DOHH2 (cell line): ENCODE data around the gene FAM184B.

Experiments used
- H3F3A ChIP-seq: fragments of 200-600 bp; sonication (generic), shearing (Covaris generic); 2 replicates; pipeline ENCODE4 v1.6.0; 2016; ENCODE audit warnings: antibody characterized with exemption, mild to moderate bottlenecking; ENCODE audit not compliant: control insufficient read depth, insufficient read depth
- H3K27ac ChIP-seq: fragments of 200-600 bp; sonication (generic); 2 replicates; pipeline ENCODE4 v1.5.1; 2014; ENCODE audit warnings: low read depth, mild to moderate bottlenecking, low read length, moderate library complexity
- H3K27me3 ChIP-seq: fragments of 200-600 bp; sonication (generic); 2 replicates; pipeline ENCODE4 v1.6.1; 2014; ENCODE audit warnings: mild to moderate bottlenecking, low read length, mixed read lengths; ENCODE audit not compliant: control insufficient read depth
- H3K36me3 ChIP-seq: fragments of 200-600 bp; sonication (generic); 2 replicates; pipeline ENCODE4 v1.6.1; 2014; ENCODE audit warnings: mild to moderate bottlenecking, low read length, moderate library complexity, mixed read lengths; ENCODE audit not compliant: control insufficient read depth
- H3K4me1 ChIP-seq: fragments of 200-600 bp; sonication (generic); 2 replicates; pipeline ENCODE4 v1.6.1; 2014; ENCODE audit warnings: mild to moderate bottlenecking, low read length, mixed read lengths; ENCODE audit not compliant: control insufficient read depth
- H3K4me2 ChIP-seq: fragments of 200-600 bp; sonication (generic); 2 replicates; pipeline ENCODE4 v1.6.0; 2014; ENCODE audit warnings: mild to moderate bottlenecking, low read length, moderate library complexity
- H3K4me3 ChIP-seq: fragments of 200-600 bp; sonication (generic); 2 replicates; pipeline ENCODE4 v1.5.1; 2014; ENCODE audit warnings: mild to moderate bottlenecking, low read length, mixed read lengths
- H3K79me2 ChIP-seq: fragments of 200-600 bp; sonication (generic); 2 replicates; pipeline ENCODE4 v1.6.1; 2014; ENCODE audit warnings: mild to moderate bottlenecking, low read length, mixed read lengths; ENCODE audit not compliant: control insufficient read depth
- H3K9me2 ChIP-seq: fragments of 200-600 bp; sonication (generic); replicated peaks from 2 replicates; pipeline ENCODE4 v1.6.1; 2014; ENCODE audit warnings: mild to moderate bottlenecking, low read length, mixed read lengths; ENCODE audit not compliant: control insufficient read depth
- H3K9me3 ChIP-seq: fragments of 200-600 bp; sonication (generic); 2 replicates; pipeline ENCODE4 v1.6.1; 2014; ENCODE audit warnings: antibody characterized with exemption, low read length, mixed read lengths; ENCODE audit not compliant: control insufficient read depth, insufficient read depth
- H4K20me1 ChIP-seq: fragments of 200-600 bp; sonication (generic); 2 replicates; pipeline ENCODE4 v1.6.0; 2014; ENCODE audit warnings: low read depth, mild to moderate bottlenecking, antibody characterized with exemption, low read length, moderate library complexity; ENCODE audit not compliant: control insufficient read depth, insufficient read depth
- CTCF ChIP-seq: fragments of 200-600 bp; sonication (generic); IDR thresholded peaks from one replicate; pipeline ENCODE4 v1.5.1; 2014; ENCODE audit warnings: antibody characterized with exemption, mild to moderate bottlenecking, low read depth, low read length; ENCODE audit not compliant: poor library complexity, severe bottlenecking
- EZH2phosphoT487 ChIP-seq: fragments of 200-600 bp; sonication (generic); IDR thresholded peaks from 2 replicates; pipeline ENCODE4 v1.6.1; 2017; ENCODE audit warnings: borderline replicate concordance, mild to moderate bottlenecking, antibody characterized with exemption, low read length, moderate library complexity, mixed read lengths

Gene FAM184B

GRCh38 chr4:17719106-17719505, 62.3 kb downstream of the FAM184B start:
- no peaks in the 10 kb centered on the region for H3K79me2 ChIP-seq
- TF ChIP-seq CTCF (no peak), EZH2phosphoT487 (no peak)
- H3K9me3 ChIP-seq = no peaks in the 10 kb centered on the region
- H3K27ac ChIP-seq = no peak overlapping the region
- no peaks in the 10 kb centered on the region for H3K9me2 ChIP-seq
- H3F3A ChIP-seq = no peaks in the 10 kb centered on the region
- no peaks in the 10 kb centered on the region for H3K27me3 ChIP-seq
- H4K20me1 ChIP-seq = no peaks in the 10 kb centered on the region
- H3K4me2 ChIP-seq = no peak overlapping the region
- H3K4me1 ChIP-seq = no peaks in the 10 kb centered on the region
- no peak overlapping the region for H3K4me3 ChIP-seq
- H3K36me3 ChIP-seq = no peaks in the 10 kb centered on the region

GRCh38 chr4:17718471-17718870, 63.0 kb downstream of the FAM184B start:
- no peak overlapping the region for H3K27ac ChIP-seq
- TF ChIP-seq CTCF (no peak), EZH2phosphoT487 (no peak)

GRCh38 chr4:17717301-17717700, 64.1 kb downstream of the FAM184B start:
- Histone ChIP-seq H3K9me3 (no peaks in the 10 kb centered on the region), H3K4me2 (no peak overlapping the region), H3K9me2 (no peaks in the 10 kb centered on the region), H3F3A (no peaks in the 10 kb centered on the region), H3K79me2 (no peaks in the 10 kb centered on the region), H3K27ac (no peak overlapping the region), H4K20me1 (no peaks in the 10 kb centered on the region), H3K27me3 (no peaks in the 10 kb centered on the region), H3K36me3 (no peaks in the 10 kb centered on the region), H3K4me1 (no peaks in the 10 kb centered on the region), H3K4me3 (no peak overlapping the region)
- TF ChIP-seq CTCF (no peak), EZH2phosphoT487 (no peak)

More at GRCh38 chr4:17718471-17718870, 63.0 kb downstream of the FAM184B start:
- no peaks in the 10 kb centered on the region for H4K20me1 ChIP-seq
- no peaks in the 10 kb centered on the region for H3K27me3 ChIP-seq
- no peak overlapping the region for H3K4me3 ChIP-seq
- no peaks in the 10 kb centered on the region for H3K79me2 ChIP-seq
- no peaks in the 10 kb centered on the region for H3K9me3 ChIP-seq
- H3K9me2 ChIP-seq = no peaks in the 10 kb centered on the region
- H3F3A ChIP-seq = no peaks in the 10 kb centered on the region
- no peaks in the 10 kb centered on the region for H3K36me3 ChIP-seq
- H3K4me1 ChIP-seq = no peaks in the 10 kb centered on the region
- no peak overlapping the region for H3K4me2 ChIP-seq

GRCh38 chr4:17715511-17715910, 65.9 kb downstream of the FAM184B start:
- Histone ChIP-seq H4K20me1 (no peaks in the 10 kb centered on the region), H3K4me3 (no peak overlapping the region), H3K27ac (no peak overlapping the region), H3K4me1 (no peaks in the 10 kb centered on the region), H3K4me2 (no peak overlapping the region), H3K9me3 (no peaks in the 10 kb centered on the region), H3K36me3 (no peaks in the 10 kb centered on the region), H3K27me3 (no peaks in the 10 kb centered on the region), H3K9me2 (no peaks in the 10 kb centered on the region), H3K79me2 (no peaks in the 10 kb centered on the region), H3F3A (no peaks in the 10 kb centered on the region)
- TF ChIP-seq CTCF (no peak), EZH2phosphoT487 (no peak)
